ENCODE measurements around the gene GRID1. TPM values are rescaled to one million over a fixed set of nuclear protein-coding genes. Genes with fewer than 3 reads are reported as not detected.

Gene GRID1
- total RNA-seq, 1 donor from 2014 or later, result under 0.01 TPM

DNA sequence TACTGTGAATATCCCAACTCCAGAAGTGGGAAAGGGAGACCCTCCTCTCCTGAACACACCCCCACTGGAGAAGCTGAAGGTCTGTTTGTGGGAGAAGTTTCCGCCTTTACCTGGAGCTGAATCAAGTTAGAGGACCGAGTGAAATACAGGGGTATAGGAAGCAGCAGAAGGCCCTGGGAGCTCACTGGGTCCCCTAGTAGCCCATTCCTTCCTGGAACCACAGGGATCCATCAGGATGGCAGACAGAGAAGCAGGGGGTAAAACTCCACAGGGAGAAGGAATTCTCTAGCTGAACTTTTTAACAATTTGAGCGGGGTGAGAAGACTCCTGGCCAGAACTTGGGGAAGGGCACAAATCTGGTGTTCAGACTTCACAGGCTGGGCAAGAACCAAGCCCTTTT lies 275.8 kb downstream of the GRID1 start:
- TF ChIP-seq, protein P1, sequence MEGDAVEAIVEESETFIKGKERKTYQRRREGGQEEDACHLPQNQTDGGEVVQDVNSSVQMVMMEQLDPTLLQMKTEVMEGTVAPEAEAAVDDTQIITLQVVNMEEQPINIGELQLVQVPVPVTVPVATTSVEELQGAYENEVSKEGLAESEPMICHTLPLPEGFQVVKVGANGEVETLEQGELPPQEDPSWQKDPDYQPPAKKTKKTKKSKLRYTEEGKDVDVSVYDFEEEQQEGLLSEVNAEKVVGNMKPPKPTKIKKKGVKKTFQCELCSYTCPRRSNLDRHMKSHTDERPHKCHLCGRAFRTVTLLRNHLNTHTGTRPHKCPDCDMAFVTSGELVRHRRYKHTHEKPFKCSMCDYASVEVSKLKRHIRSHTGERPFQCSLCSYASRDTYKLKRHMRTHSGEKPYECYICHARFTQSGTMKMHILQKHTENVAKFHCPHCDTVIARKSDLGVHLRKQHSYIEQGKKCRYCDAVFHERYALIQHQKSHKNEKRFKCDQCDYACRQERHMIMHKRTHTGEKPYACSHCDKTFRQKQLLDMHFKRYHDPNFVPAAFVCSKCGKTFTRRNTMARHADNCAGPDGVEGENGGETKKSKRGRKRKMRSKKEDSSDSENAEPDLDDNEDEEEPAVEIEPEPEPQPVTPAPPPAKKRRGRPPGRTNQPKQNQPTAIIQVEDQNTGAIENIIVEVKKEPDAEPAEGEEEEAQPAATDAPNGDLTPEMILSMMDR (IDR thresholded peaks at IDR 0.05; ENCODE audit: insufficient read depth, low read length, severe bottlenecking), result no peak
- H3K4me3 ChIP-seq (ENCODE audit: low read depth, low read length), result no peak overlapping the region
- no peaks in the 10 kb centered on the region for H3K27me3 ChIP-seq (ENCODE audit: control insufficient read depth, insufficient read depth, low read length)
- FAIRE-seq (no peak), DNase-seq (ENCODE audit: low read depth) (no peak)
- H3K36me3 ChIP-seq (ENCODE audit: control insufficient read depth, insufficient read depth, low read length), result no peaks in the 10 kb centered on the region

DNA sequence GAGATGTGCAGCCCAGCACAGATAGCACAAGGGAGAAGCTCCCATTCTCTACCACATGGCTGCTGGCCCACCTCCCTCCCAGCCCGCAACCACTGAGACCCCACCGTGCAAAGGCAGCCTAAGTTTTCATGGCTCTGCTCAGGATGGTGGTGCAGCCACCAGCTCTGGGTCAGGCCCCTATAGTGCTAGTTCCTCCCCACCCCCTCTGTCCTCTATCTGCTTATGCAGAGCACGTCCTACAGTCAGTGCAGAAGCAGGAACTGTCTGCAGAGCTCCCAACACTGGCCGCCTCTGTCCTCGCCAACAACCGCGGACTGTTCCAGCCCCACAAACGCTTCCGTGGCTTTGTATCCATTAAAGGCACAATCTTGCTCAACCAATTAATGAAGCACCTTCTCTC lies 278.9 kb downstream of the GRID1 start:
- FAIRE-seq (no peak), DNase-seq (ENCODE audit: low read depth) (no peak)
- H3K4me3 ChIP-seq (ENCODE audit: low read depth, low read length), result no peak overlapping the region
- H3K27me3 ChIP-seq (ENCODE audit: control insufficient read depth, insufficient read depth, low read length), result no peaks in the 10 kb centered on the region
- no peaks in the 10 kb centered on the region for H3K36me3 ChIP-seq (ENCODE audit: control insufficient read depth, insufficient read depth, low read length)
- TF ChIP-seq, protein P1 (IDR thresholded peaks at IDR 0.05; ENCODE audit: insufficient read depth, low read length, severe bottlenecking), result no peak

DNA sequence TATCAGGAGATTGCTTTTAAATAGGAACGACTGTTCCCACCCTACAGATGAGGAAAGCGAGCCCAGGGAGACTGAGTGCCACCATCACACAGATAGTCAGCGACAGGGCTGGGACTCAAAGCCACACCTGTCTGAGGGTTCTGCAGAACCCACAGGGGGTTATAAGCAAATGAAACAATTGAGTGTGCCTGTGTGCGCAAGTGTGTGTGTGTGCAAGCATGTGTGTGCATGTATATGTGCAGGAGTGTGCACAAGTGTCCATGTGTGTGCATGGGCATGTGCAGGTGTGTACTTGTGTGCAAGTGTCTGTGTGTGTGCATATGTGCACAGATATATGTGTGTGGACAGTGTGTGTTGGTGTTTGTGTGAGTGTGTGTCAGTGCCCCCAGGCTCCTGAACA lies 280.2 kb downstream of the GRID1 start:
- DNase-seq (ENCODE audit: low read depth), result no peak
- FAIRE-seq, result peak; percentile 28
- H3K4me3 ChIP-seq (ENCODE audit: low read depth, low read length), result no peak overlapping the region
- H3K27me3 ChIP-seq (ENCODE audit: control insufficient read depth, insufficient read depth, low read length), result no peaks in the 10 kb centered on the region
- TF ChIP-seq, protein P1 (IDR thresholded peaks at IDR 0.05; ENCODE audit: insufficient read depth, low read length, severe bottlenecking), result no peak
- no peaks in the 10 kb centered on the region for H3K36me3 ChIP-seq (ENCODE audit: control insufficient read depth, insufficient read depth, low read length)

DNA sequence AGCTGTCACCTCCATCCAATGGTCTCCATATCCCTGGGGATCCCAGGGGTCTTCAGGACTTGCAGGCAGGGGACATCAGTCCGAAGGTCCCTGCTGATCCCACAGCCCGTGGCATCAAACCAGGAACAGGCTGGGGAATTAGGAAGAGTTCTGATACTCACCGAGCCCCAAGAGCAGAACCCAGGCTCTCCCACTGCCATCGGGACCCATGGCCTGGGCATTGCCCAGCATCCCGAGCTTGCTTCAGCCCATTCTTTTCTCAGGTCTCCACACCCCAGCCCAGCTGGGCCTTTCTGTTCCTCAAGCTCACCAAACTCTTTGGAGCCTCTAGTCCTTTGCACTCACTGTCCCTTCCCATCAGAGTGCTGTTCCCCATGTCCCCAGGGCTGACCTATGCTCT lies 280.9 kb downstream of the GRID1 start:
- Histone ChIP-seq H3K4me3 (ENCODE audit: low read depth, low read length) (no peak overlapping the region), H3K27me3 (ENCODE audit: control insufficient read depth, insufficient read depth, low read length) (no peaks in the 10 kb centered on the region), H3K36me3 (ENCODE audit: control insufficient read depth, insufficient read depth, low read length) (no peaks in the 10 kb centered on the region)
- FAIRE-seq (no peak), DNase-seq (ENCODE audit: low read depth) (no peak)
- TF ChIP-seq, protein P1 (IDR thresholded peaks at IDR 0.05; ENCODE audit: insufficient read depth, low read length, severe bottlenecking), result no peak

DNA sequence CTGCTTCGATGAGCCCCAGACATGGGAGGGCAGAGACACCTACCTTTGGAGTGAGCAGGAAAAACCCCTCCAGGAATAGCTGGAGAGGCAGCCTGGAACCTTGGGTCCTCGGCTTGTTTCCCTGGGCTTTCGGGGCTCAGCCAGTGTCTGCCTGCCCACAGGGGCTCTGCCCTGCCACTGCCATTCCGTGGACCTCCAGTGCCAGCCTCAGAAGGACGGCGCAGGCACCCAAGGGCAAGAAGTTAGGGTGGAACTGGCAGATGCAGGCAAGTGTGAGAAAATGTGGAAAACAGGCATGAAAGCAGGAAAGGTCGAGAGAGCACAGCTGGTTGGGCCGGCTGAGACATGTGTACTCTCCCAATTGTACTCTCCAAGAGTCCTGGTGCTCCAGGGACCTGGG lies 281.5 kb downstream of the GRID1 start:
- no peak for DNase-seq (ENCODE audit: low read depth)
- TF ChIP-seq, protein P1 (IDR thresholded peaks at IDR 0.05; ENCODE audit: insufficient read depth, low read length, severe bottlenecking), result no peak
- FAIRE-seq, result no peak
- H3K27me3 ChIP-seq (ENCODE audit: control insufficient read depth, insufficient read depth, low read length), result no peaks in the 10 kb centered on the region
- H3K36me3 ChIP-seq (ENCODE audit: control insufficient read depth, insufficient read depth, low read length), result no peaks in the 10 kb centered on the region
- H3K4me3 ChIP-seq (ENCODE audit: low read depth, low read length), result no peak overlapping the region

DNA sequence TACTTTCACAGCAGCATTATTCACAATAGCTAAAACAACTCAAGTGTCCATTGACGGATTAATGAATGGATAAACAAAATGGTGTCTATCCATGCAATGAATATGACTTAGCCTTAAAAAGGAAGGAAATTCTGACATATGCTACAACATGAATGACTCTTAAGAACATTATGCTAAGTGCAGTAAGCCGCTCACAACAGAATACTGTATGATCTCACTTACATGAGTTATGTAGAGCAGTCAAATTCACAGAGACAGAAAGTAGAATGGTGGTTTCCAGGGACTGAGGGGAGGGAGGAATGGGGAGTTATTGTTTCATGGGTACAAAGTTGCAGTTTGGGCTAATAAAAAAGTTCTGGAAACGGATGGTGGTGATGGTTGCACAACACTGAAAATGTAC lies 282.0 kb downstream of the GRID1 start:
- Histone ChIP-seq H3K27me3 (ENCODE audit: control insufficient read depth, insufficient read depth, low read length) (no peaks in the 10 kb centered on the region), H3K4me3 (ENCODE audit: low read depth, low read length) (no peak overlapping the region), H3K36me3 (ENCODE audit: control insufficient read depth, insufficient read depth, low read length) (no peaks in the 10 kb centered on the region)
- FAIRE-seq (peak; percentile 28), DNase-seq (ENCODE audit: low read depth) (no peak)
- TF ChIP-seq, protein P1 (IDR thresholded peaks at IDR 0.05; ENCODE audit: insufficient read depth, low read length, severe bottlenecking), result no peak

Measured in bronchial epithelial cell (primary cell).